H1 (cell line): ENCODE measurements around the gene DGCR6. TPM values are rescaled to one million over a fixed set of nuclear protein-coding genes. Genes with fewer than 3 reads are reported as not detected.

Experiments
- CHD2 ChIP-seq: IDR thresholded peaks from 2 replicates; pipeline ENCODE4 v1.6.1; 2012; ENCODE audit warnings: low read length, improper control_type of control experiment
- POLR2A ChIP-seq, 2 experiments: IDR thresholded peaks; 1 replicate in 1 of 2; 2 replicates in 1 of 2; pipeline ENCODE4 v1.6.1; 2011; ENCODE audit warnings: low read depth in 2 of 2, low read length in 2 of 2, mild to moderate bottlenecking in 2 of 2; ENCODE audit errors: control extremely low read depth in 1 of 2
- polyA plus RNA-seq, 7 experiments: library from polyadenylated mRNA; depleted of rRNA in 3 of 7; stranded (reverse) in 5 of 7; unstranded in 2 of 7; fragments of >200 nt in 5 of 7; fragments of 200-250 nt in 2 of 7; gene quantifications; 1 replicate in 5 of 7; 2 replicates in 1 of 7; 4 replicates in 1 of 7; pipeline versions ENCODE4 v1.2.1 to v1.2.3, GENCODE V29; 2011 to 2013; ENCODE audit warnings: missing spikeins in 2 of 7, mixed read lengths in 2 of 7
- total RNA-seq: library from RNA; stranded (reverse); fragmentation: NEBNext Ultra II Directional; extraction: Animal tissue kit (Norgen Biotek cat#: 25700); gene quantifications from 2 replicates; pipeline ENCODE4 v1.2.1, GENCODE V29; 2021

Gene DGCR6
- total and polyA plus RNA-seq, 2 of the 8 experiments (the other 6 are each of a cell fraction or from before 2014, with no cell fraction given), result 0.82 to 1.7 TPM

DNA sequence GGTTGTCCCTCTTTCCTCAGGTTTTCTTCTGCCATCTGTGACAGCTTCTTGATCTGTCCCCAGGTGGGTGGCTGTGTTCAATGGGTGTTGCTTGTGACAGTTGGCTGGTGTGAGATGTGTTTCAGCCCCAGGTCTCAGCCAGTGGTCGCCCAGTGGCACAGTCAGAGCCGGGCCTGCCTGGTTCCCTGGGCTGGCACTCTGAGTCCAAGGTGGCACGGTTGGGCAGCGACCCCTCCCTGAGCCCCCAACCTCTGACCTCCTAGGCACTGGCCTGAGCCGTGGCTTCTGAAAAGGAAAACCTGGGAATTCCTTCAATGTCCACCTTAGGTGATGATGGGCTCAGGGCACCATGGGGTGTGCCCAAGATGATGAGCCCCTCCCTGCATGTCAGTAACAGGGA lies 44.0 kb downstream of the DGCR6 start (continued):
- TF ChIP-seq CHD2, result no peak
- no peak for TF ChIP-seq POLR2A (IDR thresholded peaks at IDR 0.05; ENCODE audit: control extremely low read depth in 1 of 2, low read depth in 2 of 2, low read length in 2 of 2)
